ENCODE results near the gene ABI1.

ABI1 gene

DNA sequence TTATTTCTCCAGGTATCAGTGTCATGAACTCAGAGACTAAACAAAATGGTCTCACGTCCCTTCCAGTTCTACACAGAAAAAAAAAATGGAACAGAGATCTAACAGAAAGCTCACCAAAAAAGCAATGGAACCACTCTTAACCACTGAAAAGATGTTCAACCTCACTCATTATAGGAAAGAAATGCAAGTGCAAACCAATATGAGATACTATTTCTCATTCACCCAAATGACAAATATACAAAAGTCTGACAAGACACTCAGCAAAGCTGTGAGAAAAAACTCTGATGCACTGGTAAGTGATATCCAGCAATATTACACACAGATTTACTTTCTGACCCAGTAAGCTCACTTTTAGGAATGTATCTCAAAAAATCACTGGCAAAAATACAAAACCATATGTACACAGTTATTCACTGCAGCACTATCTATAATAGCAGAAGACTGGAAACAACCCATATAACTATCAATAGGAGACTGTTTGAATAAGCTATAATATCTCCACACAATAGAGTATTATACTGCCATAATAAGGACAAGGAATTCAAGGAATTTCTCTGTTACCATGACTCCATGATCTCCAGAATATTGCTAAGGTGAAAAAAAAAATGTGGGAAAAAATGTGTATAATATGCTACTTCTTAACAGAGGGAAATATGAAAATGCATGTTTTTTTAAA, 36.6 kb downstream of the ABI1 start:
- H3K36me3 ChIP-seq (ENCODE audit: insufficient read depth, low read length) = peaks cover 13% of the 10 kb centered on the region; the same call in 1 of the 2 replicates
- H3K9ac ChIP-seq (ENCODE audit: low read depth, low read length) = no peak overlapping the region

GRCh38 chr10:26821699-26822570, 38.8 kb downstream of the ABI1 start:
- no peak overlapping the region for H2AFZ ChIP-seq (ENCODE audit: low read depth, low read length)
- no peaks in the 10 kb centered on the region for H3K4me1 ChIP-seq (ENCODE audit: insufficient read depth, low read length)
- H3K27ac ChIP-seq (ENCODE audit: low read length) = no peak overlapping the region
- H4K20me1 ChIP-seq (ENCODE audit: insufficient read depth, low read length) = peaks cover 25% of the 10 kb centered on the region; the same call in 1 of the 2 replicates
- no peak for ATAC-seq (ENCODE audit: insufficient read depth, low read depth)
- TF ChIP-seq CTCF (IDR thresholded peaks at IDR 0.05; ENCODE audit: borderline replicate concordance, extremely low read depth, low read length, poor library complexity, severe bottlenecking) = no peak
- H3K27me3 ChIP-seq (ENCODE audit: insufficient read depth, low read length, poor library complexity) = no peaks in the 10 kb centered on the region
- no peaks in the 10 kb centered on the region for H3K9me3 ChIP-seq (ENCODE audit: insufficient read depth, low read length, severe bottlenecking)
- peaks cover 16% of the 10 kb centered on the region; the same call in 1 of the 2 replicates for H3K36me3 ChIP-seq (ENCODE audit: insufficient read depth, low read length)
- no peak overlapping the region for H3K4me3 ChIP-seq (ENCODE audit: low read depth in 1 of 2, low read length in 2 of 2)
- DNase-seq = no peak
- no peak overlapping the region for H3K9ac ChIP-seq (ENCODE audit: low read depth, low read length)
- H3K4me2 ChIP-seq (ENCODE audit: insufficient read depth, low read length) = no peak overlapping the region
- peaks cover 88% of the 10 kb centered on the region for H3K79me2 ChIP-seq (ENCODE audit: insufficient read depth, low read length)

More for the DNA sequence above, 36.6 kb downstream of the ABI1 start:
- H3K4me2 ChIP-seq (ENCODE audit: insufficient read depth, low read length) = no peak overlapping the region
- H3K27me3 ChIP-seq (ENCODE audit: insufficient read depth, low read length, poor library complexity) = no peaks in the 10 kb centered on the region
- no peaks in the 10 kb centered on the region for H3K9me3 ChIP-seq (ENCODE audit: insufficient read depth, low read length, severe bottlenecking)
- H3K79me2 ChIP-seq (ENCODE audit: insufficient read depth, low read length) = peaks cover 88% of the 10 kb centered on the region
- no peaks in the 10 kb centered on the region for H3K4me1 ChIP-seq (ENCODE audit: insufficient read depth, low read length)
- no peak for TF ChIP-seq CTCF (IDR thresholded peaks at IDR 0.05; ENCODE audit: borderline replicate concordance, extremely low read depth, low read length, poor library complexity, severe bottlenecking)
- TF ChIP-seq EZH2 (IDR thresholded peaks at IDR 0.05; ENCODE audit: borderline replicate concordance, low read depth, low read length, severe bottlenecking) = no peak
- H3K4me3 ChIP-seq (ENCODE audit: low read depth in 1 of 2, low read length in 2 of 2) = no peak overlapping the region
- H4K20me1 ChIP-seq (ENCODE audit: insufficient read depth, low read length) = peaks cover 24% of the 10 kb centered on the region
- no peak for DNase-seq
- no peak overlapping the region for H2AFZ ChIP-seq (ENCODE audit: low read depth, low read length)
- H3K27ac ChIP-seq (ENCODE audit: low read length) = no peak overlapping the region
- ATAC-seq (ENCODE audit: insufficient read depth, low read depth) = no peak

GRCh38 chr10:26815500-26815899, 45.3 kb downstream of the ABI1 start:
- Histone ChIP-seq H3K36me3 (ENCODE audit: insufficient read depth, low read length) (peaks cover 3% of the 10 kb centered on the region; the same call in 1 of the 2 replicates), H3K27me3 (ENCODE audit: insufficient read depth, low read length, poor library complexity) (no peaks in the 10 kb centered on the region), H3K79me2 (ENCODE audit: insufficient read depth, low read length) (peaks cover 93% of the 10 kb centered on the region), H3K9me3 (ENCODE audit: insufficient read depth, low read length, severe bottlenecking) (no peaks in the 10 kb centered on the region), H3K4me2 (ENCODE audit: insufficient read depth, low read length) (no peak overlapping the region), H3K4me3 (ENCODE audit: low read depth in 1 of 2, low read length in 2 of 2) (no peak overlapping the region), H3K4me1 (ENCODE audit: insufficient read depth, low read length) (no peaks in the 10 kb centered on the region), H3K27ac (ENCODE audit: low read length) (no peak overlapping the region), H3K9ac (ENCODE audit: low read depth, low read length) (no peak overlapping the region), H2AFZ (ENCODE audit: low read depth, low read length) (no peak overlapping the region), H4K20me1 (ENCODE audit: insufficient read depth, low read length) (peaks cover 32% of the 10 kb centered on the region; the same call in 1 of the 2 replicates)
- no peak for DNase-seq
- no peak for TF ChIP-seq CTCF (IDR thresholded peaks at IDR 0.05; ENCODE audit: borderline replicate concordance, extremely low read depth, low read length, poor library complexity, severe bottlenecking)
- no peak for TF ChIP-seq EZH2 (IDR thresholded peaks at IDR 0.05; ENCODE audit: borderline replicate concordance, low read depth, low read length, severe bottlenecking)
- no peak for ATAC-seq (ENCODE audit: insufficient read depth, low read depth)

Data from DND-41 (cell line).